GM11168 (cell line): ENCODE data around the gene ACOT7.
"Not testable (repeated sequence)": the region's sequence is repeated elsewhere in the genome, so short reads cannot be mapped to it uniquely, and the experiment has no call there.

Source experiments
- in situ Hi-C: fragments of 300-500 bp; cut with MboI; formaldehyde crosslinking; loops from one replicate; pipeline ENCODE4 v1.12.0; 2022; ENCODE audit warnings: low sequenced_read_pairs; ENCODE audit not compliant: unreplicated experiment

ACOT7 gene

DNA sequence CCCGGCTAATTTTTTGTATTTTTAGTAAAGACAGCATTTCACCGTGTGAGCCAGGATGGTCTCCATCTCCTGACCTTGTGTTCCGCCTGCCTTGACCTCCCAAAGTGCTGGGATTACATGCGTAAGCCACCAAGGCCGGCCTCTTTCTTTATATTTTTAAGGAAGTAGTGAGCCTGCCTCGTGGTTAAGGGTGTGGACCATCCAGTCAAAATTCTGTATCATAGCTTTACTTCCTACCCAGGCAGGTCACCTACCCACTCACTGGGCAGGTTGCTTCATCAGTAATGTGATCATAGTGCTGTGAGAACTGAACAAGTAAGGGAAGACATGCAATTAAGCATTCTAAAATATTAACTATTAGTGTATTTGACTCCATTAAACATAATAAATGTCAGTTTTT, 8.1 kb upstream of the ACOT7 start:
- in situ Hi-C loops = loop anchor here (5.0 kb wide), 1 partner anchor 39 kb away; no protein-coding TSS in a partner anchor

- in situ Hi-C loops = no loop called here
Observed at GRCh38 chr1:6399294-6399693, 5.7 kb upstream of the ACOT7 start.

DNA sequence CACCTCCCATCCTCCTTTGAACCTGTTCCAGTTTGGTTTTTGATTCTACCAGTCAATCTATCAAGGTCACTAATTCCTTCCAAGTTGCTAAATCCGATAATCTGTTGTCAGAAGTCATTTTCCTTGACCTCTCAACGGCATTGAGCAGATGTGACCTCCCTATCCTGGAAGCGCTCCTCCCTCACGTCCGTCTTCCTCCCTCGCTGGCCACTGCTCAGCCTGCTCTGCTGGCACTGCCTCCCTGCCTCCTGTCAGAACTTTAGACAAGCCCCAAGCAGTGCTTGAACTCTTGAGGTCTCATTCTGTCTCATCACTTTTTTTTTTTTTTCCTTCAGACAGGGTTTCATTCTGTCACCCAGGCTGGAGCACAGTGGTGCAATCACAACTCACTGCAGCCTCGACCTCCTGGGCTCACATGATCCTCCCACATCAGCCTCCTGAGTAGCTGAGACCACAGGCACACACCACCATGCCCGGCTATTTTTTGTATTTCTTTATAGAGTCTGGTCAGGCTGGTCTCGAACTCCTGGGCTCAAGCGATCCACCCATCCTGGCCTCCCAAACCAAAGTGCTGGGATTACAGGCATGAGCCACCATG, 4.4 kb upstream of the ACOT7 start:
- in situ Hi-C loops = no loop called here

- in situ Hi-C loops = no loop called here
Observed at GRCh38 chr1:6396998-6397397, 3.4 kb upstream of the ACOT7 start.

DNA sequence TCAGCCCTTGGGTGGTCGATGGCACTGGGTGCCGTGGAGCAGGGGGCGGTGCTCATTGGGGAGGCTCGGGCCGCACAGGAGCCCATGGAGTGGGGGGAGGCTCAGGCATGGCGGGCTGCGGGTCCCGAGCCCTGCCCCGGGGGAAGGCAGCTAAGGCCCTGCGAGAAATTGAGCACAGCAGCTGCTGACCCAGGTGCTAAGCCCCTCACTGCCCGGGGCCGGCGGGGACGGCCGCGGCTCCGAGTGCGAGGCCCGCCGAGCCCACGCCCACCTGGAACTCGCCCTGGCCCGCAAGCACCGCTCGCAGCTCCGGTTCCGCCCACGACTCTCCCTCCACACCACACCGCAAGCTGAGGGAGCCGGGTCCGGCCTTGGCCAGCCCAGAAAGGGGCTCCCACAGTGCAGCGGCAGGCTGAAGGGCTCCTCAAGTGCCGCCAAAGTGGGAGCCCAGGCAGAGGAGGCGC, 2.2 kb upstream of the ACOT7 start:
- in situ Hi-C loops = not testable (repeated sequence)

- in situ Hi-C loops = not testable (repeated sequence)
Observed at GRCh38 chr1:6395130-6395529, 1.6 kb upstream of the ACOT7 start.

DNA sequence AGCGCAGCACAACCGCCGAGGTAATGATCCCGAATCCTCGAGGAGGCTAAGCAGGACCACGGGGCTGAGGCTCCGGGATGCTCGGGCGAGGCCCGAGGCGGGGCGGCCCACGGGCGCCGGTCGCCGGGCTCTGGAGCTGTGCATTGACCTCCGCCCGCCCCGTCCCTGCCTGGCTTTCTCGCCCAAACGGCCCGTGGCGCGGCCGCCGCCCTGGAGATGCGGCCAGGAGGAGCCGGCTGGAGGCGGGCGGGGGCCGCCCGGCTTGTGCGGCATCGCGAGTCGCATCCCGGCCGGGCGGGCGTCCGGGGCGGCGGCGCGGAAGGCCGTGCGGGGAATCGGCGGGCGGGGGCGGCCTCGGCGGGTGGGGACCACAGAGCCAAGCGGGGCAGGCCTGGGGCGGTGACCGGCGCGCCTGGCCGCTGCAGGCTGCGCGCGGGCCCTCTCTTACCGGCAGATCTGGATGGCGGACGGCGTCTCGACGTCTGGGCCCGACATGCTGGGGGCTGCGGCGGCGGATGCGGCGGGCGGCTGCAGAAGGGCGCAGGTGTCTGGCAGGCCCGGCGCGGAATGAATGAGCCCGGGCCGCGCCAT, 663 bp downstream of the ACOT7 start:
- in situ Hi-C loops = no loop called here

- in situ Hi-C loops = no loop called here
Observed at GRCh38 chr1:6391951-6392808, 1.4 kb downstream of the ACOT7 start.

DNA sequence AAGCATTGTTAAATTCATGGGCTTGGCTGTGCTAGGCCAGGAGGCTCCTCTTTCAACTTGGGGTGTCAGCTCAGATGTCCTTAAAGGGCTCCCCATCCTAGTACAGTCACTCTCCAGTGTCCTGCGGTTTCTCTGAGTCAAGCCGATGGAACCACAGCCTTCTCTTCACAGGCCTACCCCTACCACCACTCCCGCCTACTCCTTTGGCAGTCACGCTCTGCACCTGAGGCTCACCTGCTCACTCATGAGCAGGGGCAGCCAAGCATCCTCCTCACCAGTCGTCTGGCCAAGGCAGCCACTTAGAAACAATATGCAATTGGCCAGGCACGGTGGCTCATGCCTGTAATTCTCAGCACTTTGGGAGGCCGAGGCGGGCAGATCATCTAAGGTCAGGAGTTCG, 3.6 kb downstream of the ACOT7 start:
- in situ Hi-C loops = no loop called here

DNA sequence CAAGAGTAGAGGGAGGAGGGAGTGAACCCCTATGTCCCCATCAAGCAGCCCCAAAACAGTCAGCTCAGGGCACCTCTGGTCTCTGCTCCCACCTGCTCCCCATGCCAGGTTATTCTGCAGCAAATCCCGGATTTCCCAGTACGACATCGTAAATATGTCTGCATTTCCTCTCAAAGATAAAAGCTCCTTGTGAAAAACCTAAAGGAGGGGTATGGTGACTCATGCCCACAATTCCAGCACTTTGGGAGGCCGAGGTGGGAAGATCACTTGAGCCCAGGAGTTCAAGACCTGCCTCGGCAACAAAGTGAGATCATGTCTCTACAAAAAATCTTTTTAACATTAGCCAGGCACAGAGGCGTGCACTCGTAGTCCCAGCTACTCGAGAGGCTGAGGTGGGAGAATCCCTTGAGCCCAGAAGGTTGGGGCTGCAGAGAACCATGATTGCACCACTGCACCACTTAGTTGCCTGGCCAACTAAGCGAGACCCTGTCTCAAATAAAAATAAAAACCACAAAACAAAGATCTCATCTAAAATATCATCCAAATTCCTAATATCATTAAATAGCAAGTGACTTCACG, 7.1 kb downstream of the ACOT7 start:
- in situ Hi-C loops = no loop called here

DNA sequence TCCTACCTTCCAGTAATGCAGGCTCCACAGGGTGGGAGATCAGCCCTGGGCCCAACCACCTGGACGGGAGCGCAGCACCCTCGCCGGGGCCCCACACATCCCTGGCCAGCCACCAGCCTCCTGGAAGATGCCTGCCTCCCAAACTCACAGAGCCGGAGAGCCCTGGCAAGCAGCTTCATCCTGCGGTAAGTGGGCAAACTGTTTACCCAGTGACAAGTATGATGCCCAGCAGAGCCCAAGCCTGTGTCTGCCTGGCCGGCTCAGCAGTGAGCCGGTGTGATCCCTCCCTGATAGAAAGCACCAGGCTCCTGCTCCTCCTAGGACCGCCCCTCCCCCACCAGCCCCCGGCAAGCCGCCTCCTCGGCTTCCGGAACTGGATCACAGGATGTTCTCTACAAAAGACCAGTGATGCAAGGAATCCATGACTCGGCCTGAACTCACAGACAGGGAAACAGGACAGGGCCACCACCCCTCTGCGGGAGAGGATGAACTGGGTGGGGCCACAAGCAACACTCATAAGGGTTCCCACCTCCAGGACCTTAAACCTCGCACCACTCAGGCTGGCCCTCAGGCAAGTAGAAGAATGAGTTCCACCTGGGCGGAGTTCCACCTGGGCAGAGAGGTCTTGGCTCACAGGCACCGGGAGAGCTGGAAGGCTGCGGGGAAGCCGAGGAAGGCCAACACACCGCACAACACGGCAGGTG, 7.9 kb downstream of the ACOT7 start:
- in situ Hi-C loops = no loop called here

- in situ Hi-C loops = no loop called here
Observed at GRCh38 chr1:6384962-6385361, 8.6 kb downstream of the ACOT7 start.

- in situ Hi-C loops = no loop called here
Observed at GRCh38 chr1:6384135-6384534, 9.4 kb downstream of the ACOT7 start.

DNA sequence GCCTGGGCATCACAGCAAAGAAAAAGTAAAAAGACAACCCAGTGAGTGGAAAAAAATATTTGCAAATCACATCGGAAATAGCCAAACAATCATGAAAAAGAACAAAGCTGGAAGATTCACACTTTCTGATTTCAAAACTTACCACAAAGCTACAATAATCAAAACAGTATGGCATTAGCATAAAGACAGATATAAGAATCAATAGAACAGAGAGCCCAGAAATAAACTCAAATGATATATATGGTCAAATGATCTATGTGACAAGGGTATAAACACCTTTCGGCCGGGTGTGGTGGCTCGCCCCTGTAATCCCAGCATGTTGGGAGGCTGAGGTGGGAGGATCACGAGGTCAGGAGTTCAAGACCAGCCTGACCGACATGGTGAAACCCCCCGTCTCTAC, 13.5 kb downstream of the ACOT7 start:
- in situ Hi-C loops = no loop called here

- in situ Hi-C loops = no loop called here
Observed at GRCh38 chr1:6378096-6378746, 15.3 kb downstream of the ACOT7 start.

- in situ Hi-C loops = no loop called here
Observed at GRCh38 chr1:6373961-6374720, 19.4 kb downstream of the ACOT7 start.

DNA sequence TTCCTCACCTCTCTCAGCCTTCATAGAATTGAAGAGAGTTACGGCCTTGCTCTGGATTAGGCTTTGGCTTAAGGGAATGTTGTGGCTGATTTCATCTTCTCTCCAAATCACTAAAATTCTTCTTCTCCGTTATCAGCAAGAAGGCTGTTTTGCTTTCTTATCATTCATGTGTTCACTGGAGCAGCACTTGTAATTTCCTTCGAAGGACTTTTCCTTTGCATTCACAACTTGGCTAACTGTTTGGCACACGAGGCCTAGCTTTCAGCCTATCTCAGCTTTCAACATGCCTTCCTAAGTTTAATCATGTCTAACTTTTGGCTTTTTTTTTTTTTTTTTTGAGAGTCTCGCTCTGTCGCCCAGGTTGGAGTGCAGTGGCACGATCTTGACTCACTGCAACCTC, 21.3 kb downstream of the ACOT7 start:
- in situ Hi-C loops = not testable (repeated sequence)

DNA sequence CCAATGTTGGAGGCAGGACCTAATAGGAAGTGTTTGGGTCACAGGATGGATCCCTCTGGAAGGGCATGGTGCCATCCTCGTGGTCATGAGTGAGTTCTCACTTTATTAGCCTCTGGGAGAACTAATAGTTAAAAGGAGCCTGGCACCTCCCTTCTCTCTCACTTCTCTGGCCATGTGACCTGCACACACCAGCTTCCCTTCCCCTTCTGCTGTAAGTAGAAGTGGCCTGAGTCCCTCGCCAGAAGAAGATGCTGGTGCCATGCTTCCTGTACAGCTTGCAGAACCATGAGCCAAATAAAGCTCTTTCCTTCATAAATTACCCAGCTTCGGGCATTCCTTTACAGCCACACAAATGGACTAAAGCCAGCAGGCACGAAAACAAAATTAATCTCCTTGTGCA, 23.6 kb downstream of the ACOT7 start:
- in situ Hi-C loops = no loop called here

- in situ Hi-C loops = no loop called here
Observed at GRCh38 chr1:6367381-6368012, 26.1 kb downstream of the ACOT7 start.
